GM12864 (cell line): ENCODE measurements around the gene IYD.

ENCODE experiments used
- DNase-seq: peaks from one replicate; pipeline ENCODE4 v3.0.0-alpha.2; 2011; ENCODE audit warnings: low read depth
- H3K4me3 ChIP-seq: 2 replicates; pipeline ENCODE4 v1.5.1; 2011; ENCODE audit warnings: mild to moderate bottlenecking, low read depth, low read length, control low read depth
- CTCF ChIP-seq: IDR thresholded peaks from 2 replicates; pipeline ENCODE4 v1.5.1; 2011; ENCODE audit warnings: low read depth, mild to moderate bottlenecking, moderate library complexity, low read length, control low read depth, inconsistent platforms; ENCODE audit errors: missing control alignments

IYD gene

GRCh38 chr6:150391890-150392289 is 23.1 kb downstream of the IYD start:
- H3K4me3 ChIP-seq: no peak overlapping the region
- TF ChIP-seq CTCF: no peak
- no peak for DNase-seq

GRCh38 chr6:150392452-150393220 is 23.8 kb downstream of the IYD start:
- no peak overlapping the region for H3K4me3 ChIP-seq
- DNase-seq: no peak
- TF ChIP-seq CTCF: no peak

GRCh38 chr6:150394053-150394898 is 25.5 kb downstream of the IYD start:
- no peak overlapping the region for H3K4me3 ChIP-seq
- DNase-seq: no peak
- TF ChIP-seq CTCF: no peak

- no peak overlapping the region for H3K4me3 ChIP-seq
- no peak for DNase-seq
- no peak for TF ChIP-seq CTCF
Measured at GRCh38 chr6:150394899-150395295, 26.1 kb downstream of the IYD start.

- TF ChIP-seq CTCF: peak; percentile 74
- H3K4me3 ChIP-seq: no peak overlapping the region
- no peak for DNase-seq
Measured at GRCh38 chr6:150395388-150396009, 26.7 kb downstream of the IYD start.

GRCh38 chr6:150403458-150404246 is 34.8 kb downstream of the IYD start:
- DNase-seq: no peak
- TF ChIP-seq CTCF: no peak
- no peak overlapping the region for H3K4me3 ChIP-seq
